ENCODE data around the gene KLHDC4. TPM values are rescaled to one million over a fixed set of nuclear protein-coding genes. Genes with fewer than 3 reads are reported as not detected.
A peak's percentile ranks its signal among the peaks of the same experiment; 100 is the strongest.
"Not testable (repeated sequence)": the region's sequence is repeated elsewhere in the genome, so short reads cannot be mapped to it uniquely, and the experiment has no call there.

KLHDC4 gene
- total RNA-seq, result 104 TPM
- polyA plus RNA-seq, result 10 to 100 TPM; 17.0 to 23.0 (median 17.4) TPM

DNA sequence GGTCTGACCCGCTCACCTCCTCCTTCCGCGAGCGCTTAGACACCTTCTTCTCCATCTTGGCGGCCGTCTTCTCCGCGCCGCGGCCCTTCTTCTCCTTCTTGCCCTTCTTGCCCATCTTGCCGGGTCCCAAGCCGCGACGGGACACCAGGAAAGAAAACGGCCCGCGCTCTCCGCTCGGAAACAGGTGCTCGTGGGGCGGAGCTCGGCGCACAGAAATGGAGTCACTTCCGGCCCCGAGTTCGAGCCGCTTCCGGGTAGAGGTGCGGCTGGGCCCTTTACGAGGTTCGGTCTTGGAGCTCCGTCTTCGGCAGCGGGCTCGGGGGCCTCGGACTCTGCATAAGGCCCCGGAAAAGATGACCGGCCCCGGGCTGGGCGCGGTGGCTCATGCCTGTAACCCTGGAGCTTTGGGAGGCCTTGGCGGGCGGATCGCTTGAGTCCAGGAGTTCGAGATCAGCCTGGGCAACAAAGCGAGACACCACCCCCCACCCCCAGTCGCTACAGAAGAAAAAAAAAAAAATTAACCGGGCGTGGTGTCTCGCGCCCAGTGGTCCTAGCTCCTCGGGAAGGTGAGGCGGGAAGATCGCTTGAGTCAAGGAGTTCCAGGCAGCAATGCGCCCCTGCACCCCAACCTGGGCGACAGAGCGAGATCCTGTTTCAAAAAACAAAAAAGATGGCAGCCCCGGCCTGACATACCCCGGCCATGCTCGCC is at the start of gene KLHDC4:
KLHDC4 (minus strand) TSS at position 211 of the 709 bp plus-strand sequence; CDS start at position 115, 96 bp downstream.
- peak within 1 kb of the TSS; percentile 77 for H3K4me3 ChIP-seq (ENCODE audit: low read depth, low read length)
- no peaks in the 10 kb centered on the region for H3K9me3 ChIP-seq (ENCODE audit: control insufficient read depth in 2 of 2, low read length in 2 of 2)
- peaks cover 28% of the 10 kb centered on the region for H3K4me1 ChIP-seq (ENCODE audit: control insufficient read depth, insufficient read depth, low read length, poor library complexity, severe bottlenecking)
- peak within 1 kb of the TSS; percentile 89 for H3K27ac ChIP-seq (ENCODE audit: insufficient read depth, low read length, poor library complexity, severe bottlenecking)
- DNase-seq (peak; percentile 85 to 94 (median 88)), ATAC-seq (ENCODE audit: low read depth in 2 of 2) (peak; percentile 80)
- peaks cover 11 to 47% (median 32%) of the 10 kb centered on the region in 4 donors for H3K4me1 Mint-ChIP-seq
- H3K27me3 ChIP-seq (ENCODE audit: control insufficient read depth, insufficient read depth, low read length), result no peaks in the 10 kb centered on the region
- peaks cover 22% of the 10 kb centered on the region for H3K36me3 Mint-ChIP-seq
- H3K27ac Mint-ChIP-seq, result peak within 1 kb of the TSS; percentile 98 to 99 (median 99)
- peaks cover 15% of the 10 kb centered on the region for H3K27me3 Mint-ChIP-seq
- no peaks in the 10 kb centered on the region for H3K9me3 Mint-ChIP-seq
- peaks cover 28% of the 10 kb centered on the region for H3K36me3 ChIP-seq (ENCODE audit: control insufficient read depth, insufficient read depth, low read length)
- H3K4me3 Mint-ChIP-seq, result peak within 1 kb of the TSS; percentile 97 to 100 (median 98)

GRCh38 chr16:87815567-87815966 is 49.8 kb upstream of the KLHDC4 start:
- no peaks in the 10 kb centered on the region for H3K27me3 ChIP-seq (ENCODE audit: control insufficient read depth, insufficient read depth, low read length)

DNA sequence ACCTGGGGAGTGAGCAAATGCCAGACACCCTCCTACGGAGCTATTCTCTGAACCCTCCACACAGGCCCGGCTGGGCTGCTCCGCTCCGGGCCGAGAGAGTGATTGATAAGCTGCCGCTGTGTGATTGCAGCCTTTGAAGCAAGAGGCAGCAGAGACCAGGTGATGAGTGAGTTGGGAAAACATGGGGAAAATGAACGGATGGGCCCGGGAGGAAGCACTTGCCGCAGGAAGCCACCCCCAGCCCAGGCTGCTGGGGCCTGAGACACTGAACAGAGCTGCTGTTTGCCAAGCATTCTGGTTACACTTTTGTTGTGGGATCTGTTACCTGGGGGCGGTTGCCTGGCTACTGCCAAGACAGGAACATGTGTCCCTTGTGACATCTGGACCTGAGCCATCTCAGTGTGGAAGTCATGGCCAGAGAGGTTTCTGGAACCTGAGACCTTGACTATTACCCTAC is 46.4 kb upstream of the KLHDC4 start:
- ATAC-seq (ENCODE audit: low read depth in 2 of 2) (no peak), DNase-seq (no peak)
- Mint-ChIP-seq H3K36me3 (no peaks in the 10 kb centered on the region), H3K27me3 (peaks cover 5% of the 10 kb centered on the region), H3K4me3 (no peak overlapping the region), H3K9me3 (peaks cover 0 to 9% (median 0%) of the 10 kb centered on the region in 7 donors), H3K27ac (no peak overlapping the region), H3K4me1 (peaks cover 0 to 8% (median 3%) of the 10 kb centered on the region in 4 donors)
- Histone ChIP-seq H3K27ac (ENCODE audit: insufficient read depth, low read length, poor library complexity, severe bottlenecking) (no peak overlapping the region), H3K36me3 (ENCODE audit: control insufficient read depth, insufficient read depth, low read length) (no peaks in the 10 kb centered on the region), H3K9me3 (ENCODE audit: control insufficient read depth in 2 of 2, low read length in 2 of 2) (peaks cover 4 to 7% of the 10 kb centered on the region in 2 experiments), H3K4me3 (ENCODE audit: low read depth, low read length) (no peak overlapping the region), H3K4me1 (ENCODE audit: control insufficient read depth, insufficient read depth, low read length, poor library complexity, severe bottlenecking) (peaks cover 5% of the 10 kb centered on the region), H3K27me3 (ENCODE audit: control insufficient read depth, insufficient read depth, low read length) (no peaks in the 10 kb centered on the region)

More at GRCh38 chr16:87815567-87815966, 49.8 kb upstream of the KLHDC4 start:
- no peak overlapping the region for H3K4me3 Mint-ChIP-seq
- no peaks in the 10 kb centered on the region for H3K36me3 ChIP-seq (ENCODE audit: control insufficient read depth, insufficient read depth, low read length)
- H3K27ac Mint-ChIP-seq, result no peak overlapping the region
- no peaks in the 10 kb centered on the region for H3K4me1 ChIP-seq (ENCODE audit: control insufficient read depth, insufficient read depth, low read length, poor library complexity, severe bottlenecking)
- H3K9me3 Mint-ChIP-seq, result peaks cover 0 to 26% (median 0%) of the 10 kb centered on the region in 7 donors
- peaks cover 4 to 21% of the 10 kb centered on the region in 2 experiments for H3K9me3 ChIP-seq (ENCODE audit: control insufficient read depth in 2 of 2, low read length in 2 of 2)
- H3K36me3 Mint-ChIP-seq, result no peaks in the 10 kb centered on the region
- DNase-seq, result no peak
- H3K27me3 Mint-ChIP-seq, result peaks cover 5% of the 10 kb centered on the region
- peaks cover 0 to 6% (median 2%) of the 10 kb centered on the region in 4 donors for H3K4me1 Mint-ChIP-seq
- ATAC-seq (ENCODE audit: low read depth in 2 of 2), result no peak
- no peak overlapping the region for H3K27ac ChIP-seq (ENCODE audit: insufficient read depth, low read length, poor library complexity, severe bottlenecking)
- H3K4me3 ChIP-seq (ENCODE audit: low read depth, low read length), result no peak overlapping the region

GRCh38 chr16:87811454-87811853 is 45.7 kb upstream of the KLHDC4 start:
- H3K4me1 ChIP-seq (ENCODE audit: control insufficient read depth, insufficient read depth, low read length, poor library complexity, severe bottlenecking), result peaks cover 13% of the 10 kb centered on the region
- not testable (repeated sequence) for H3K4me3 ChIP-seq (ENCODE audit: low read depth, low read length); H3K27me3 ChIP-seq (ENCODE audit: control insufficient read depth, insufficient read depth, low read length); H3K27ac Mint-ChIP-seq; H3K9me3 ChIP-seq (ENCODE audit: control insufficient read depth in 2 of 2, low read length in 2 of 2); H3K4me3 Mint-ChIP-seq; H3K9me3 Mint-ChIP-seq; DNase-seq; H3K27ac ChIP-seq (ENCODE audit: insufficient read depth, low read length, poor library complexity, severe bottlenecking); H3K36me3 ChIP-seq (ENCODE audit: control insufficient read depth, insufficient read depth, low read length); ATAC-seq (ENCODE audit: low read depth in 2 of 2); H3K27me3 Mint-ChIP-seq; H3K36me3 Mint-ChIP-seq
- H3K4me1 Mint-ChIP-seq, result peaks cover 0 to 14% (median 9%) of the 10 kb centered on the region in 4 donors

GRCh38 chr16:87809150-87809902 is 43.5 kb upstream of the KLHDC4 start:
- Mint-ChIP-seq H3K4me1 (peaks cover 0 to 22% (median 11%) of the 10 kb centered on the region in 4 donors), H3K27me3 (peaks cover 5% of the 10 kb centered on the region), H3K27ac (peak overlapping the region in 1 of 3 donors; percentile 35), H3K4me3 (no peak overlapping the region), H3K9me3 (no peaks in the 10 kb centered on the region), H3K36me3 (peaks cover 3% of the 10 kb centered on the region)
- peak in 1 of 2 donors; percentile 22 for ATAC-seq (ENCODE audit: low read depth in 2 of 2)
- peak in 1 of 3 donors; percentile 33 for DNase-seq
- Histone ChIP-seq H3K27ac (ENCODE audit: insufficient read depth, low read length, poor library complexity, severe bottlenecking) (no peak overlapping the region), H3K4me3 (ENCODE audit: low read depth, low read length) (no peak overlapping the region), H3K4me1 (ENCODE audit: control insufficient read depth, insufficient read depth, low read length, poor library complexity, severe bottlenecking) (peaks cover 20% of the 10 kb centered on the region), H3K9me3 (ENCODE audit: control insufficient read depth in 2 of 2, low read length in 2 of 2) (no peaks in the 10 kb centered on the region), H3K36me3 (ENCODE audit: control insufficient read depth, insufficient read depth, low read length) (no peaks in the 10 kb centered on the region), H3K27me3 (ENCODE audit: control insufficient read depth, insufficient read depth, low read length) (no peaks in the 10 kb centered on the region)

- H3K4me3 ChIP-seq (ENCODE audit: low read depth, low read length), result no peak overlapping the region
- H3K27me3 Mint-ChIP-seq, result peaks cover 5% of the 10 kb centered on the region
- H3K27me3 ChIP-seq (ENCODE audit: control insufficient read depth, insufficient read depth, low read length), result no peaks in the 10 kb centered on the region
- no peaks in the 10 kb centered on the region for H3K9me3 ChIP-seq (ENCODE audit: control insufficient read depth in 2 of 2, low read length in 2 of 2)
- H3K27ac Mint-ChIP-seq, result peak overlapping the region in 1 of 3 donors; percentile 35
- H3K4me3 Mint-ChIP-seq, result no peak overlapping the region
- DNase-seq, result no peak
- H3K4me1 Mint-ChIP-seq, result peaks cover 0 to 22% (median 11%) of the 10 kb centered on the region in 4 donors
- H3K27ac ChIP-seq (ENCODE audit: insufficient read depth, low read length, poor library complexity, severe bottlenecking), result no peak overlapping the region
- peaks cover 3% of the 10 kb centered on the region for H3K36me3 Mint-ChIP-seq
- peaks cover 20% of the 10 kb centered on the region for H3K4me1 ChIP-seq (ENCODE audit: control insufficient read depth, insufficient read depth, low read length, poor library complexity, severe bottlenecking)
- H3K36me3 ChIP-seq (ENCODE audit: control insufficient read depth, insufficient read depth, low read length), result no peaks in the 10 kb centered on the region
- ATAC-seq (ENCODE audit: low read depth in 2 of 2), result no peak
- no peaks in the 10 kb centered on the region for H3K9me3 Mint-ChIP-seq
These were observed 42.3 kb upstream of the KLHDC4 start for GRCh38 chr16:87808108-87808507.

- Mint-ChIP-seq H3K4me1 (peaks cover 0 to 22% (median 11%) of the 10 kb centered on the region in 4 donors), H3K9me3 (no peaks in the 10 kb centered on the region), H3K27me3 (peaks cover 5% of the 10 kb centered on the region), H3K36me3 (peaks cover 3% of the 10 kb centered on the region), H3K27ac (peak overlapping the region; percentile 91 to 99 (median 93)), H3K4me3 (peak overlapping the region; percentile 33 to 96 (median 92))
- Histone ChIP-seq H3K4me1 (ENCODE audit: control insufficient read depth, insufficient read depth, low read length, poor library complexity, severe bottlenecking) (peaks cover 20% of the 10 kb centered on the region), H3K36me3 (ENCODE audit: control insufficient read depth, insufficient read depth, low read length) (no peaks in the 10 kb centered on the region), H3K9me3 (ENCODE audit: control insufficient read depth in 2 of 2, low read length in 2 of 2) (no peaks in the 10 kb centered on the region), H3K27me3 (ENCODE audit: control insufficient read depth, insufficient read depth, low read length) (no peaks in the 10 kb centered on the region), H3K4me3 (ENCODE audit: low read depth, low read length) (peak overlapping the region; percentile 55), H3K27ac (ENCODE audit: insufficient read depth, low read length, poor library complexity, severe bottlenecking) (no peak overlapping the region)
- peak; percentile 79 to 82 for ATAC-seq (ENCODE audit: low read depth in 2 of 2)
- peak in 2 of 3 donors; percentile 46 to 72 for DNase-seq
These were observed 41.1 kb upstream of the KLHDC4 start for GRCh38 chr16:87806641-87807546.

All from CD4-positive, CD25-positive, alpha-beta regulatory T cell (primary cell).